H1 (cell line): ENCODE measurements around the gene RASD1. TPM values are rescaled to one million over a fixed set of nuclear protein-coding genes. Genes with fewer than 3 reads are reported as not detected.

Experiments
- ATF3 ChIP-seq: IDR thresholded peaks from 2 replicates; pipeline ENCODE4 v1.6.1; 2011; ENCODE audit warnings: low read depth, mild to moderate bottlenecking, low read length; ENCODE audit not compliant: insufficient read depth
- MAFK ChIP-seq: IDR thresholded peaks from 2 replicates; pipeline ENCODE4 v1.6.1; 2012; ENCODE audit warnings: low read depth, mild to moderate bottlenecking, improper control_type of control experiment, low read length
- POU5F1 ChIP-seq: IDR thresholded peaks from 2 replicates; pipeline ENCODE4 v1.6.1; 2011; ENCODE audit warnings: low read depth, mild to moderate bottlenecking, low read length, moderate library complexity
- RNF2 ChIP-seq: fragments of 200-900, 300-1000 bp; sonication (generic); IDR thresholded peaks from 2 replicates; pipeline ENCODE4 v1.7.1; 2016; ENCODE audit warnings: borderline replicate concordance, low read depth, mild to moderate bottlenecking, antibody characterized with exemption, low read length; ENCODE audit not compliant: poor library complexity, severe bottlenecking; ENCODE audit errors: missing control alignments
- SP1 ChIP-seq: IDR thresholded peaks from 2 replicates; pipeline ENCODE4 v1.6.1; 2011; ENCODE audit warnings: low read depth, low read length
- SUZ12 ChIP-seq: fragments of 200-600 bp; sonication (generic); IDR thresholded peaks from 2 replicates; pipeline ENCODE4 v1.6.1; 2012; ENCODE audit warnings: mild to moderate bottlenecking, inconsistent platforms, low read length, moderate library complexity, mixed read lengths
- polyA plus RNA-seq, 7 experiments: library from polyadenylated mRNA; depleted of rRNA in 3 of 7; stranded (reverse) in 5 of 7; unstranded in 2 of 7; fragments of >200 nt in 5 of 7; fragments of 200-250 nt in 2 of 7; gene quantifications; 1 replicate in 5 of 7; 2 replicates in 1 of 7; 4 replicates in 1 of 7; pipeline versions ENCODE4 v1.2.1 to v1.2.3, GENCODE V29; 2011 to 2013; ENCODE audit warnings: missing spikeins in 2 of 7, mixed read lengths in 2 of 7
- small RNA-seq: library from polyadenylated mRNA; stranded (forward); fragments of <200 nt; extraction: miRNeasy Mini kit (QIAGEN cat#:217004); gene quantifications from one replicate; pipeline ENCODE3, GENCODE V24; 2013; ENCODE audit not compliant: insufficient read depth
- total RNA-seq: library from RNA; stranded (reverse); fragmentation: NEBNext Ultra II Directional; extraction: Animal tissue kit (Norgen Biotek cat#: 25700); gene quantifications from 2 replicates; pipeline ENCODE4 v1.2.1, GENCODE V29; 2021
- TF ChIP-seq, protein P1 (sequence below): IDR thresholded peaks from 2 replicates; pipeline ENCODE4 v1.6.1; 2012; ENCODE audit warnings: low read length, inconsistent platforms

RASD1 gene
- total and polyA plus RNA-seq, 2 of the 8 experiments (the other 6 are each of a cell fraction or from before 2014, with no cell fraction given) = 2.3 to 2.6 TPM

DNA sequence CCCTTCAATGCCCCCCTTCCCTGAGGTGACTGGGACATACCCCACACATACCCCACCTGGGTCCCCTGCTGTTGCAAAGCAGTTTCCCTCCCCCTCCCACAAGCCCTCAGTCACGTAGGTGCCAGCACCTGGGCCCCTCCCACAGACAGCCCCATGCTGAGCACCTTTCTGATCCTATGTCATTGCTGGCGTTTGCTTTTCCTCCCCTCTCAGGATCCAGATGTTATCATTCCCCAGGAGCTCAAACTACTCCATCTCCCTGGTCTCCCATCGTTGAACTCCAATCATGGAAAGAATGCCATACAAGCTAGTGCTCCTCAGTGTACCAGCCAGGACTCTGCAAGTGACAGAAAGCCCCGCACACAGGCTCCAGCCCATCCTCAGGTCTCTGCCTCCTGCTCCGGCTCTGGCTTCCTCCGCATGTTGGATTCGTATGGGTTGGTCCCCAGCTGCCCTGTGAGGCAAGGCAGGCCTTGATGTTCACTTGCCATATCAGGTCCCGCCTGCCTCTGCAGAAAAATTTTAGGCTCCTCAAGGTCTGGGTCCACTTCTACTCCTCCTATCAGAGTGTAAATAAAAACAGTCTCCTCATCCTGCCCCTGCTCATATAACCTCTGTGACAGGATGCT, 50.8 kb downstream of the RASD1 start (continued):
- TF ChIP-seq, protein P1, sequence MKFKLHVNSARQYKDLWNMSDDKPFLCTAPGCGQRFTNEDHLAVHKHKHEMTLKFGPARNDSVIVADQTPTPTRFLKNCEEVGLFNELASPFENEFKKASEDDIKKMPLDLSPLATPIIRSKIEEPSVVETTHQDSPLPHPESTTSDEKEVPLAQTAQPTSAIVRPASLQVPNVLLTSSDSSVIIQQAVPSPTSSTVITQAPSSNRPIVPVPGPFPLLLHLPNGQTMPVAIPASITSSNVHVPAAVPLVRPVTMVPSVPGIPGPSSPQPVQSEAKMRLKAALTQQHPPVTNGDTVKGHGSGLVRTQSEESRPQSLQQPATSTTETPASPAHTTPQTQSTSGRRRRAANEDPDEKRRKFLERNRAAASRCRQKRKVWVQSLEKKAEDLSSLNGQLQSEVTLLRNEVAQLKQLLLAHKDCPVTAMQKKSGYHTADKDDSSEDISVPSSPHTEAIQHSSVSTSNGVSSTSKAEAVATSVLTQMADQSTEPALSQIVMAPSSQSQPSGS = no peak
- TF ChIP-seq ATF3 (no peak), POU5F1 (no peak), SP1 (no peak), RNF2 (no peak), MAFK (no peak), SUZ12 (no peak)

Small RNA genes lying within 50 kb of the gene (small RNA-seq; reads per million reads assigned to genes)
- not detected for gene RF00019

Other genes with a start within 250 kb of the RASD1 start
- 110 and 112 TPM in 2 replicates for gene COPS3, start 215.1 kb downstream of the RASD1 start, total RNA-seq
- gene COPS3, start 215.1 kb downstream of the RASD1 start, polyA plus RNA-seq (2011; rRNA removed) = 59.8 and 82.9 TPM in 2 replicates
- 7.6 and 8.7 TPM in 2 replicates for gene NT5M, start 193.0 kb downstream of the RASD1 start, total RNA-seq
- 16.2 and 18.2 TPM in 2 replicates for gene NT5M, start 193.0 kb downstream of the RASD1 start, polyA plus RNA-seq (2011; rRNA removed)
- gene MED9, start 19.4 kb downstream of the RASD1 start, total RNA-seq = 15.8 and 16.9 TPM in 2 replicates
- gene MED9, start 19.4 kb downstream of the RASD1 start, polyA plus RNA-seq (2011; rRNA removed) = 19.7 and 22.1 TPM in 2 replicates
- 40.1 and 42.0 TPM in 2 replicates for gene PEMT, start 95.3 kb upstream of the RASD1 start, total RNA-seq
- gene PEMT, start 95.3 kb upstream of the RASD1 start, polyA plus RNA-seq (2011; rRNA removed) = 118 and 128 TPM in 2 replicates
- gene RAI1, start 185.1 kb upstream of the RASD1 start, total RNA-seq = 0.80 and 1.2 TPM in 2 replicates
- gene RAI1, start 185.1 kb upstream of the RASD1 start, polyA plus RNA-seq (2011; rRNA removed) = 0.39 and 0.57 TPM in 2 replicates